HEK293 (cell line): Measurements from ENCODE around the gene PITHD1.

Source experiments
- GFI1B ChIP-seq: fragments of 450-650 bp; formaldehyde crosslinking; IDR thresholded peaks from 2 replicates; pipeline ENCODE4 v1.5.1; 2016; ENCODE audit warnings: missing biosample characterization, missing genetic modification characterization
- GLIS2 ChIP-seq: fragments of 450-650 bp; formaldehyde crosslinking; IDR thresholded peaks from 2 replicates; pipeline ENCODE4 v1.5.1; 2016; ENCODE audit warnings: missing biosample characterization, missing genetic modification characterization
- HOXC10 ChIP-seq: sonication (generic); formaldehyde crosslinking; IDR thresholded peaks from 2 replicates; pipeline ENCODE4 v1.8.1; 2023; ENCODE audit warnings: mild to moderate bottlenecking, missing genetic modification reagents
- HOXD13 ChIP-seq: sonication (generic); formaldehyde crosslinking; IDR thresholded peaks from 2 replicates; pipeline ENCODE4 v1.8.0; 2022; ENCODE audit warnings: missing genetic modification reagents, borderline replicate concordance
- KLF9 ChIP-seq: fragments of 450-650 bp; formaldehyde crosslinking; IDR thresholded peaks from 2 replicates; pipeline ENCODE4 v1.5.1; 2016; ENCODE audit warnings: missing biosample characterization, missing genetic modification characterization, low read depth
- PATZ1 ChIP-seq: fragments of 450-650 bp; formaldehyde crosslinking; IDR thresholded peaks from 2 replicates; pipeline ENCODE4 v1.5.1; 2016; ENCODE audit warnings: missing biosample characterization, missing genetic modification characterization
- PRDM10 ChIP-seq: fragments of 450-650 bp; formaldehyde crosslinking; IDR thresholded peaks from 2 replicates; pipeline ENCODE4 v1.5.1; 2016; ENCODE audit warnings: missing biosample characterization, missing genetic modification characterization
- ZBTB11 ChIP-seq: fragments of 450-650 bp; formaldehyde crosslinking; conservative IDR thresholded peaks from 2 replicates; pipeline ENCODE4 v1.5.1; 2016; ENCODE audit warnings: low read depth, missing biosample characterization, missing genetic modification characterization
- ZBTB8A ChIP-seq: fragments of 450-650 bp; formaldehyde crosslinking; IDR thresholded peaks from 2 replicates; pipeline ENCODE4 v1.5.1; 2016; ENCODE audit warnings: missing biosample characterization, missing genetic modification characterization
- ZNF114 ChIP-seq: fragments of 450-650 bp; formaldehyde crosslinking; IDR thresholded peaks from 2 replicates; pipeline ENCODE4 v1.5.0; 2017; ENCODE audit warnings: missing biosample characterization, missing genetic modification characterization
- ZNF121 ChIP-seq: fragments of 450-650 bp; formaldehyde crosslinking; IDR thresholded peaks from 2 replicates; pipeline ENCODE4 v1.5.1; 2016; ENCODE audit warnings: missing biosample characterization, missing genetic modification characterization
- ZNF146 ChIP-seq: fragments of 450-650 bp; formaldehyde crosslinking; IDR thresholded peaks from 2 replicates; pipeline ENCODE4 v1.5.1; 2016; ENCODE audit warnings: missing biosample characterization, missing genetic modification characterization
- ZNF169 ChIP-seq: fragments of 450-650 bp; formaldehyde crosslinking; IDR thresholded peaks from 2 replicates; pipeline ENCODE4 v1.5.1; 2016; ENCODE audit warnings: missing biosample characterization, missing genetic modification characterization
- ZNF223 ChIP-seq: fragments of 450-650 bp; formaldehyde crosslinking; IDR thresholded peaks from 2 replicates; pipeline ENCODE4 v1.5.1; 2016; ENCODE audit warnings: missing biosample characterization, missing genetic modification characterization
- ZNF239 ChIP-seq: fragments of 450-650 bp; formaldehyde crosslinking; IDR thresholded peaks from 2 replicates; pipeline ENCODE4 v1.5.1; 2016; ENCODE audit warnings: missing biosample characterization, missing genetic modification characterization
- ZNF274 ChIP-seq, 2 experiments: fragments of 200-500 bp in 1 of 2; fragments of 450-650 bp in 1 of 2; sonication (Bioruptor generic) in 1 of 2; formaldehyde crosslinking in 1 of 2; IDR thresholded peaks; 2 replicates each; pipeline versions ENCODE4 v1.5.1 to v1.6.1; 2014 to 2016; ENCODE audit warnings: borderline replicate concordance in 1 of 2, inconsistent platforms in 1 of 2, low read length in 1 of 2, missing biosample characterization in 1 of 2, missing genetic modification characterization in 1 of 2
- ZNF362 ChIP-seq: fragments of 450-650 bp; formaldehyde crosslinking; IDR thresholded peaks from 2 replicates; pipeline ENCODE4 v1.5.1; 2016; ENCODE audit warnings: missing biosample characterization, missing genetic modification characterization
- ZNF426 ChIP-seq: fragments of 450-650 bp; formaldehyde crosslinking; IDR thresholded peaks from 2 replicates; pipeline ENCODE4 v1.5.1; 2017; ENCODE audit warnings: missing biosample characterization, missing genetic modification characterization, mild to moderate bottlenecking, inconsistent platforms, moderate library complexity
- ZNF529 ChIP-seq: fragments of 450-650 bp; formaldehyde crosslinking; IDR thresholded peaks from 2 replicates; pipeline ENCODE4 v1.5.1; 2017; ENCODE audit warnings: missing genetic modification characterization, missing biosample characterization; ENCODE audit not compliant: insufficient replicate concordance
- ZNF555 ChIP-seq: fragments of 450-650 bp; formaldehyde crosslinking; conservative IDR thresholded peaks from 2 replicates; pipeline ENCODE4 v1.5.1; 2017; ENCODE audit warnings: missing biosample characterization, mild to moderate bottlenecking, missing genetic modification characterization, inconsistent platforms
- ZNF596 ChIP-seq: fragments of 450-650 bp; IDR thresholded peaks from 2 replicates; pipeline ENCODE4 v1.5.0; 2018; ENCODE audit warnings: missing biosample characterization, mild to moderate bottlenecking, missing genetic modification characterization, moderate library complexity
- ZNF626 ChIP-seq: fragments of 450-650 bp; sonication (Bioruptor Pico); formaldehyde crosslinking; IDR thresholded peaks from 2 replicates; pipeline ENCODE4 v1.5.1; 2018; ENCODE audit warnings: missing biosample characterization, missing genetic modification characterization, inconsistent platforms
- ZNF639 ChIP-seq: fragments of 450-650 bp; formaldehyde crosslinking; IDR thresholded peaks from 2 replicates; pipeline ENCODE4 v1.5.1; 2016; ENCODE audit warnings: missing biosample characterization, missing genetic modification characterization
- ZNF664 ChIP-seq: fragments of 450-650 bp; formaldehyde crosslinking; IDR thresholded peaks from 2 replicates; pipeline ENCODE4 v1.5.1; 2016; ENCODE audit warnings: missing biosample characterization, missing genetic modification characterization

PITHD1 gene

GRCh38 chr1:23777979-23778814, at the start of gene PITHD1 (continued):
- TF ChIP-seq PATZ1 (tag by site-specific recombination): 0 out of 2 replicates have a peak, but pooled peaks have one; percentile 40
- TF ChIP-seq HOXC10 (CRISPR knock-in tag): 0 out of 2 replicates have a peak, but pooled peaks have one; percentile 75
- TF ChIP-seq HOXD13 (CRISPR knock-in tag): no peak
- TF ChIP-seq ZNF529 (tag by site-specific recombination): no peak
- no peak for TF ChIP-seq ZNF639 (tag by site-specific recombination)
- TF ChIP-seq KLF9 (tag by site-specific recombination): 0 out of 2 replicates have a peak, but pooled peaks have one; percentile 8
- no peak for TF ChIP-seq ZNF362 (tag by site-specific recombination)
- TF ChIP-seq ZNF114 (tag by site-specific recombination): no peak
- TF ChIP-seq ZNF169 (tag by site-specific recombination): no peak
- no peak for TF ChIP-seq ZNF223 (tag by site-specific recombination)
- TF ChIP-seq GFI1B: no peak
- no peak for TF ChIP-seq ZNF596 (tag by site-specific recombination)
- no peak for TF ChIP-seq ZBTB8A (tag by site-specific recombination)
- no peak for TF ChIP-seq ZNF121 (tag by site-specific recombination)
- TF ChIP-seq ZNF274 (IDR thresholded peaks at IDR 0.05; ENCODE audit: low read length): no peak
- TF ChIP-seq ZNF274 (tag by site-specific recombination; IDR thresholded peaks at IDR 0.05; ENCODE audit: borderline replicate concordance): no peak
- TF ChIP-seq ZNF626 (tag by site-specific recombination): no peak
- TF ChIP-seq GLIS2 (tag by site-specific recombination): peak; percentile 16; the same call in 1 of the 2 replicates
- TF ChIP-seq ZNF426 (tag by site-specific recombination): no peak
- peak; percentile 55; the same call in 1 of the 2 replicates for TF ChIP-seq ZBTB11 (tag by site-specific recombination)
- no peak for TF ChIP-seq ZNF146
- TF ChIP-seq ZNF664 (tag by site-specific recombination): no peak
- no peak for TF ChIP-seq ZNF555
- no peak for TF ChIP-seq ZNF239 (tag by site-specific recombination)
- TF ChIP-seq PRDM10 (tag by site-specific recombination): no peak
